ENCODE measurements around the gene CCDC187.

DNA sequence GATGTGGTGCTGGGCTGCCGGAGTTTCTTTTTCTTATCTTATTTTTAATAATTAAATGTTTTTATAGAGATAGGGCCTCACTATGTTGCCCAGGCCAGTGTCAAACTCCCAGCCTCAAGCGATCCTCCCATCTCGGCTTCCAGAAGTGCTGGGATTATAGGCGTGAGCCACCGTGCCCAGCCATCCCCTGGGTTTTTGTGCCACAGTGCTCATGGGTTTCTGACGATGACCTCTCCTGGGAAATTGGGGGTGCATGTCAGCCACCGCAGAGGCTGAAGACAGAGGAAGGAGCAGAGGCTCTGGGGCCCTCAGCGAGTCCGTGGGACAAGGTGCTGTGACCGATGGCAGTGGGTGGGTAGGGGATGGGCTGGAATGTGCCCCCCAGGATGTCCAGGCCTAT lies 37.9 kb upstream of the CCDC187 start:
- TF ChIP-seq POLR2A (IDR thresholded peaks at IDR 0.05) (no peak), POLR2AphosphoS5 (IDR thresholded peaks at IDR 0.05) (no peak), EP300 (IDR thresholded peaks at IDR 0.05) (no peak)
- TF ChIP-seq, protein P1, sequence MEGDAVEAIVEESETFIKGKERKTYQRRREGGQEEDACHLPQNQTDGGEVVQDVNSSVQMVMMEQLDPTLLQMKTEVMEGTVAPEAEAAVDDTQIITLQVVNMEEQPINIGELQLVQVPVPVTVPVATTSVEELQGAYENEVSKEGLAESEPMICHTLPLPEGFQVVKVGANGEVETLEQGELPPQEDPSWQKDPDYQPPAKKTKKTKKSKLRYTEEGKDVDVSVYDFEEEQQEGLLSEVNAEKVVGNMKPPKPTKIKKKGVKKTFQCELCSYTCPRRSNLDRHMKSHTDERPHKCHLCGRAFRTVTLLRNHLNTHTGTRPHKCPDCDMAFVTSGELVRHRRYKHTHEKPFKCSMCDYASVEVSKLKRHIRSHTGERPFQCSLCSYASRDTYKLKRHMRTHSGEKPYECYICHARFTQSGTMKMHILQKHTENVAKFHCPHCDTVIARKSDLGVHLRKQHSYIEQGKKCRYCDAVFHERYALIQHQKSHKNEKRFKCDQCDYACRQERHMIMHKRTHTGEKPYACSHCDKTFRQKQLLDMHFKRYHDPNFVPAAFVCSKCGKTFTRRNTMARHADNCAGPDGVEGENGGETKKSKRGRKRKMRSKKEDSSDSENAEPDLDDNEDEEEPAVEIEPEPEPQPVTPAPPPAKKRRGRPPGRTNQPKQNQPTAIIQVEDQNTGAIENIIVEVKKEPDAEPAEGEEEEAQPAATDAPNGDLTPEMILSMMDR (IDR thresholded peaks at IDR 0.05) = no peak

Measured in upper lobe of left lung (tissue), 4 donors.